GM23338 (cell line): Measurements from ENCODE around the gene QSOX1. TPM values are rescaled to one million over a fixed set of nuclear protein-coding genes. Genes with fewer than 3 reads are reported as not detected.

Source experiments
- ATAC-seq: fragments of 200-7000 bp; cut with Tn5 transposase; 3 replicates; pipeline ENCODE4 v1.9.1; 2020
- DNase-seq: peaks from one replicate; pipeline ENCODE4 v3.0.0-alpha.2; 2015; ENCODE audit warnings: low spot score
- H2AFZ ChIP-seq: fragments of 200-600 bp; sonication (generic); 2 replicates; pipeline ENCODE4 v1.8.0; 2016; ENCODE audit warnings: antibody characterized with exemption, mild to moderate bottlenecking, moderate library complexity
- H3F3A ChIP-seq: fragments of 200-600 bp; sonication (generic); replicated peaks from 2 replicates; pipeline ENCODE4 v1.8.0; 2017; ENCODE audit warnings: antibody characterized with exemption, mixed run types, low read depth
- H3K27ac ChIP-seq: fragments of 200-600 bp; sonication (generic); 2 replicates; pipeline ENCODE4 v1.6.1; 2016; ENCODE audit warnings: low read depth
- H3K27me3 ChIP-seq: fragments of 200-600 bp; sonication (generic); 2 replicates; pipeline ENCODE4 v1.8.0; 2016; ENCODE audit warnings: mild to moderate bottlenecking, mixed run types, moderate library complexity; ENCODE audit not compliant: insufficient read depth
- H3K36me3 ChIP-seq: fragments of 200-600 bp; sonication (generic); 2 replicates; pipeline ENCODE4 v1.8.0; 2016; ENCODE audit warnings: mild to moderate bottlenecking; ENCODE audit not compliant: insufficient read depth
- H3K4me1 ChIP-seq: fragments of 200-600 bp; sonication (generic); 2 replicates; pipeline ENCODE4 v1.8.0; 2016; ENCODE audit warnings: mild to moderate bottlenecking, moderate library complexity; ENCODE audit not compliant: insufficient read depth
- H3K4me2 ChIP-seq: fragments of 200-600 bp; sonication (generic); 2 replicates; pipeline ENCODE4 v1.7.1; 2017; ENCODE audit warnings: mixed run types
- H3K4me3 ChIP-seq: fragments of 200-600 bp; sonication (generic); 2 replicates; pipeline ENCODE4 v1.6.1; 2016; ENCODE audit warnings: mixed run types
- H3K79me2 ChIP-seq: fragments of 200-600 bp; sonication (generic); replicated peaks from 2 replicates; pipeline ENCODE4 v1.8.0; 2017; ENCODE audit warnings: mild to moderate bottlenecking; ENCODE audit not compliant: insufficient read depth
- H3K9me2 ChIP-seq: fragments of 200-600 bp; sonication (generic); 2 replicates; pipeline ENCODE4 v1.8.0; 2017; ENCODE audit not compliant: insufficient read depth
- H4K20me1 ChIP-seq: fragments of 200-600 bp; sonication (generic); replicated peaks from 2 replicates; pipeline ENCODE4 v1.8.0; 2017; ENCODE audit warnings: mild to moderate bottlenecking; ENCODE audit not compliant: insufficient read depth
- H3K27ac Mint-ChIP-seq: 2 replicates; pipeline ENCODE4 v1.8.0; 2020; ENCODE audit warnings: inconsistent platforms, mild to moderate bottlenecking, moderate library complexity, mixed read lengths
- H3K27me3 Mint-ChIP-seq: 3 replicates; pipeline ENCODE4 v1.8.0; 2022; ENCODE audit warnings: low read depth, mild to moderate bottlenecking, moderate library complexity, mixed read lengths, inconsistent platforms; ENCODE audit not compliant: insufficient read depth, poor library complexity
- H3K36me3 Mint-ChIP-seq: 3 replicates; pipeline ENCODE4 v1.8.0; 2021; ENCODE audit warnings: low read depth, mild to moderate bottlenecking, inconsistent platforms, moderate library complexity, mixed read lengths
- H3K4me1 Mint-ChIP-seq: 3 replicates; pipeline ENCODE4 v1.8.0; 2020; ENCODE audit warnings: mild to moderate bottlenecking, inconsistent platforms, mixed read lengths
- H3K4me3 Mint-ChIP-seq: 3 replicates; pipeline ENCODE4 v1.8.0; 2021; ENCODE audit warnings: moderate library complexity, mild to moderate bottlenecking, inconsistent platforms, mixed read lengths
- H3K9me3 Mint-ChIP-seq: 3 replicates; pipeline ENCODE4 v1.8.0; 2020; ENCODE audit warnings: moderate library complexity, mild to moderate bottlenecking, inconsistent platforms, mixed read lengths
- CREB1 ChIP-seq: fragments of 250-450 bp; sonication (Bioruptor Pico); IDR thresholded peaks from 2 replicates; pipeline ENCODE4 v1.5.0; 2020; ENCODE audit warnings: low read depth, mild to moderate bottlenecking, moderate library complexity
- EZH2 ChIP-seq: fragments of 200-600 bp; sonication (generic); IDR thresholded peaks from one replicate; pipeline ENCODE4 v1.8.0; 2017; ENCODE audit warnings: antibody characterized with exemption, mild to moderate bottlenecking, low read depth; ENCODE audit not compliant: unreplicated experiment
- EZH2phosphoT487 ChIP-seq: fragments of 200-600 bp; sonication (generic); IDR thresholded peaks from one replicate; pipeline ENCODE4 v1.8.1; 2018; ENCODE audit warnings: antibody characterized with exemption; ENCODE audit not compliant: unreplicated experiment
- JUNB ChIP-seq: IDR thresholded peaks from one replicate; pipeline ENCODE4 v1.6.1; 2016; ENCODE audit warnings: antibody characterized with exemption; ENCODE audit not compliant: unreplicated experiment
- NANOG ChIP-seq: IDR thresholded peaks from 2 replicates; pipeline ENCODE4 v1.6.1; 2016; ENCODE audit warnings: antibody characterized with exemption, borderline replicate concordance
- POLR2AphosphoS5 ChIP-seq: IDR thresholded peaks from 2 replicates; pipeline ENCODE4 v1.6.1; 2016; ENCODE audit warnings: antibody characterized with exemption, low read depth
- STAT1 ChIP-seq: IDR thresholded peaks from one replicate; pipeline ENCODE4 v1.6.1; 2016; ENCODE audit warnings: antibody characterized with exemption; ENCODE audit not compliant: unreplicated experiment
- ZNF114 ChIP-seq: fragments of 250-450 bp; sonication (Bioruptor Pico); IDR thresholded peaks from 2 replicates; pipeline ENCODE4 v1.5.0; 2020; ENCODE audit warnings: mild to moderate bottlenecking, moderate library complexity
- ZNF331 ChIP-seq: fragments of 250-450 bp; sonication (Bioruptor Pico); IDR thresholded peaks from 2 replicates; pipeline ENCODE4 v1.5.0; 2020; ENCODE audit warnings: low read depth, mild to moderate bottlenecking, moderate library complexity
- polyA plus RNA-seq: library from polyadenylated mRNA; unstranded; fragments of >200 nt; fragmentation: Nextera tagmentation; extraction: Ambion mirVana; gene quantifications from 2 replicates; pipeline ENCODE4 v1.2.1, GENCODE V29; 2016
- total RNA-seq: library from RNA; depleted of rRNA; stranded (reverse); fragments of >200 nt; shearing (Covaris generic); gene quantifications from 2 replicates; pipeline ENCODE4 v1.2.3, GENCODE V29; 2014
- TF ChIP-seq, protein P1 (sequence below): IDR thresholded peaks from 2 replicates; pipeline ENCODE4 v1.6.1; 2016; ENCODE audit warnings: antibody characterized with exemption
- TF ChIP-seq, protein P2 (sequence below), 2 experiments: fragments of 200-600 bp in 1 of 2; sonication (generic) in 1 of 2; conservative IDR thresholded peaks; 2 replicates each; pipeline versions ENCODE4 v1.5.1 to v1.6.1; 2016 to 2017; ENCODE audit warnings: antibody characterized with exemption in 2 of 2, low read depth in 2 of 2, mild to moderate bottlenecking in 2 of 2, moderate library complexity in 1 of 2
- TF ChIP-seq, protein P3 (sequence below): fragments of 250-450 bp; sonication (Bioruptor Pico); IDR thresholded peaks from 2 replicates; pipeline ENCODE4 v1.5.0; 2020; ENCODE audit warnings: mild to moderate bottlenecking, moderate library complexity
- TF ChIP-seq, protein P4 (sequence below): IDR thresholded peaks from one replicate; pipeline ENCODE4 v1.6.1; 2018; ENCODE audit warnings: antibody characterized with exemption; ENCODE audit not compliant: unreplicated experiment

QSOX1 gene
- total and polyA plus RNA-seq, 2 experiments from 2014 or later: 47.8 to 119 TPM

DNA sequence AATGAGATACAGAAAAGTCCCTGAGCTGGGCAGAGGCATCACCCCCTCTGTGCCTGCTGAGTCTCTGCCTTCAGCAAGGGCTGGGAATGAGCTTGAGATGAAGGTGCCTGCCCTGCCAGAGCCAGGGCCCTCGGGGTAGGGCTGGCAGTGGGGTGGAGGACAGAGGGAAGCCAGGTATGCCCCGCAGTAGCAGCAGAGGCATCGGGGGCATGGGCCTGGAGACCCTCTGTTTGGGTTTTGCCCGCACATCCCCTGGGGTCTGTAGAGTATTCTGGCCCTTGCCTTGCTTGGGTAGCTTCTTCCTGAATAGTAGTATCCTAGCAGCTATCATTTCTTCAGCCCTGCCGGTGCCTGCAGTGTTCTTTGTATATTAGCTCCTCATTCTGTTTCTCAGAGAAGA lies 33.0 kb downstream of the QSOX1 start:
- peaks cover 8% of the 10 kb centered on the region for H3K27me3 Mint-ChIP-seq
- no peaks in the 10 kb centered on the region for H3K9me2 ChIP-seq
- ATAC-seq: no peak
- no peaks in the 10 kb centered on the region for H3K79me2 ChIP-seq
- H3K4me2 ChIP-seq: no peak overlapping the region
- peaks cover 11% of the 10 kb centered on the region; the same call in 2 of the 3 replicates for H3K36me3 Mint-ChIP-seq
- no peaks in the 10 kb centered on the region for H3K4me1 ChIP-seq
- H3K27ac ChIP-seq: no peak overlapping the region
- no peak for TF ChIP-seq ZNF114
- TF ChIP-seq STAT1: no peak
- TF ChIP-seq, protein P1, sequence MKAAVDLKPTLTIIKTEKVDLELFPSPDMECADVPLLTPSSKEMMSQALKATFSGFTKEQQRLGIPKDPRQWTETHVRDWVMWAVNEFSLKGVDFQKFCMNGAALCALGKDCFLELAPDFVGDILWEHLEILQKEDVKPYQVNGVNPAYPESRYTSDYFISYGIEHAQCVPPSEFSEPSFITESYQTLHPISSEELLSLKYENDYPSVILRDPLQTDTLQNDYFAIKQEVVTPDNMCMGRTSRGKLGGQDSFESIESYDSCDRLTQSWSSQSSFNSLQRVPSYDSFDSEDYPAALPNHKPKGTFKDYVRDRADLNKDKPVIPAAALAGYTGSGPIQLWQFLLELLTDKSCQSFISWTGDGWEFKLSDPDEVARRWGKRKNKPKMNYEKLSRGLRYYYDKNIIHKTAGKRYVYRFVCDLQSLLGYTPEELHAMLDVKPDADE: no peak
- TF ChIP-seq, protein P2, sequence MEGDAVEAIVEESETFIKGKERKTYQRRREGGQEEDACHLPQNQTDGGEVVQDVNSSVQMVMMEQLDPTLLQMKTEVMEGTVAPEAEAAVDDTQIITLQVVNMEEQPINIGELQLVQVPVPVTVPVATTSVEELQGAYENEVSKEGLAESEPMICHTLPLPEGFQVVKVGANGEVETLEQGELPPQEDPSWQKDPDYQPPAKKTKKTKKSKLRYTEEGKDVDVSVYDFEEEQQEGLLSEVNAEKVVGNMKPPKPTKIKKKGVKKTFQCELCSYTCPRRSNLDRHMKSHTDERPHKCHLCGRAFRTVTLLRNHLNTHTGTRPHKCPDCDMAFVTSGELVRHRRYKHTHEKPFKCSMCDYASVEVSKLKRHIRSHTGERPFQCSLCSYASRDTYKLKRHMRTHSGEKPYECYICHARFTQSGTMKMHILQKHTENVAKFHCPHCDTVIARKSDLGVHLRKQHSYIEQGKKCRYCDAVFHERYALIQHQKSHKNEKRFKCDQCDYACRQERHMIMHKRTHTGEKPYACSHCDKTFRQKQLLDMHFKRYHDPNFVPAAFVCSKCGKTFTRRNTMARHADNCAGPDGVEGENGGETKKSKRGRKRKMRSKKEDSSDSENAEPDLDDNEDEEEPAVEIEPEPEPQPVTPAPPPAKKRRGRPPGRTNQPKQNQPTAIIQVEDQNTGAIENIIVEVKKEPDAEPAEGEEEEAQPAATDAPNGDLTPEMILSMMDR (conservative IDR thresholded peaks at IDR 0.05; ENCODE audit: low read depth in 2 of 2): no peak
- TF ChIP-seq, protein P3, sequence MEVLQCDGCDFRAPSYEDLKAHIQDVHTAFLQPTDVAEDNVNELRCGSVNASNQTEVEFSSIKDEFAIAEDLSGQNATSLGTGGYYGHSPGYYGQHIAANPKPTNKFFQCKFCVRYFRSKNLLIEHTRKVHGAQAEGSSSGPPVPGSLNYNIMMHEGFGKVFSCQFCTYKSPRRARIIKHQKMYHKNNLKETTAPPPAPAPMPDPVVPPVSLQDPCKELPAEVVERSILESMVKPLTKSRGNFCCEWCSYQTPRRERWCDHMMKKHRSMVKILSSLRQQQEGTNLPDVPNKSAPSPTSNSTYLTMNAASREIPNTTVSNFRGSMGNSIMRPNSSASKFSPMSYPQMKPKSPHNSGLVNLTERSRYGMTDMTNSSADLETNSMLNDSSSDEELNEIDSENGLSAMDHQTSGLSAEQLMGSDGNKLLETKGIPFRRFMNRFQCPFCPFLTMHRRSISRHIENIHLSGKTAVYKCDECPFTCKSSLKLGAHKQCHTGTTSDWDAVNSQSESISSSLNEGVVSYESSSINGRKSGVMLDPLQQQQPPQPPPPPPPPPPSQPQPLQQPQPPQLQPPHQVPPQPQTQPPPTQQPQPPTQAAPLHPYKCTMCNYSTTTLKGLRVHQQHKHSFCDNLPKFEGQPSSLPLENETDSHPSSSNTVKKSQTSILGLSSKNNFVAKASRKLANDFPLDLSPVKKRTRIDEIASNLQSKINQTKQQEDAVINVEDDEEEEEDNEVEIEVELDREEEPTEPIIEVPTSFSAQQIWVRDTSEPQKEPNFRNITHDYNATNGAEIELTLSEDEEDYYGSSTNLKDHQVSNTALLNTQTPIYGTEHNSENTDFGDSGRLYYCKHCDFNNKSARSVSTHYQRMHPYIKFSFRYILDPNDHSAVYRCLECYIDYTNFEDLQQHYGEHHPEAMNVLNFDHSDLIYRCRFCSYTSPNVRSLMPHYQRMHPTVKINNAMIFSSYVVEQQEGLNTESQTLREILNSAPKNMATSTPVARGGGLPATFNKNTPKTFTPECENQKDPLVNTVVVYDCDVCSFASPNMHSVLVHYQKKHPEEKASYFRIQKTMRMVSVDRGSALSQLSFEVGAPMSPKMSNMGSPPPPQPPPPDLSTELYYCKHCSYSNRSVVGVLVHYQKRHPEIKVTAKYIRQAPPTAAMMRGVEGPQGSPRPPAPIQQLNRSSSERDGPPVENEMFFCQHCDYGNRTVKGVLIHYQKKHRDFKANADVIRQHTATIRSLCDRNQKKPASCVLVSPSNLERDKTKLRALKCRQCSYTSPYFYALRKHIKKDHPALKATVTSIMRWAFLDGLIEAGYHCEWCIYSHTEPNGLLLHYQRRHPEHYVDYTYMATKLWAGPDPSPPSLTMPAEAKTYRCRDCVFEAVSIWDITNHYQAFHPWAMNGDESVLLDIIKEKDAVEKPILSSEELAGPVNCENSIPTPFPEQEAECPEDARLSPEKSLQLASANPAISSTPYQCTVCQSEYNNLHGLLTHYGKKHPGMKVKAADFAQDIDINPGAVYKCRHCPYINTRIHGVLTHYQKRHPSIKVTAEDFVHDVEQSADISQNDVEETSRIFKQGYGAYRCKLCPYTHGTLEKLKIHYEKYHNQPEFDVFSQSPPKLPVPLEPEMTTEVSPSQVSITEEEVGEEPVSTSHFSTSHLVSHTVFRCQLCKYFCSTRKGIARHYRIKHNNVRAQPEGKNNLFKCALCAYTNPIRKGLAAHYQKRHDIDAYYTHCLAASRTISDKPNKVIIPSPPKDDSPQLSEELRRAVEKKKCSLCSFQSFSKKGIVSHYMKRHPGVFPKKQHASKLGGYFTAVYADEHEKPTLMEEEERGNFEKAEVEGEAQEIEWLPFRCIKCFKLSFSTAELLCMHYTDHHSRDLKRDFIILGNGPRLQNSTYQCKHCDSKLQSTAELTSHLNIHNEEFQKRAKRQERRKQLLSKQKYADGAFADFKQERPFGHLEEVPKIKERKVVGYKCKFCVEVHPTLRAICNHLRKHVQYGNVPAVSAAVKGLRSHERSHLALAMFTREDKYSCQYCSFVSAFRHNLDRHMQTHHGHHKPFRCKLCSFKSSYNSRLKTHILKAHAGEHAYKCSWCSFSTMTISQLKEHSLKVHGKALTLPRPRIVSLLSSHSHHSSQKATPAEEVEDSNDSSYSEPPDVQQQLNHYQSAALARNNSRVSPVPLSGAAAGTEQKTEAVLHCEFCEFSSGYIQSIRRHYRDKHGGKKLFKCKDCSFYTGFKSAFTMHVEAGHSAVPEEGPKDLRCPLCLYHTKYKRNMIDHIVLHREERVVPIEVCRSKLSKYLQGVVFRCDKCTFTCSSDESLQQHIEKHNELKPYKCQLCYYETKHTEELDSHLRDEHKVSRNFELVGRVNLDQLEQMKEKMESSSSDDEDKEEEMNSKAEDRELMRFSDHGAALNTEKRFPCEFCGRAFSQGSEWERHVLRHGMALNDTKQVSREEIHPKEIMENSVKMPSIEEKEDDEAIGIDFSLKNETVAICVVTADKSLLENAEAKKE (CRISPR knock-in tag): no peak
- TF ChIP-seq, protein P4, sequence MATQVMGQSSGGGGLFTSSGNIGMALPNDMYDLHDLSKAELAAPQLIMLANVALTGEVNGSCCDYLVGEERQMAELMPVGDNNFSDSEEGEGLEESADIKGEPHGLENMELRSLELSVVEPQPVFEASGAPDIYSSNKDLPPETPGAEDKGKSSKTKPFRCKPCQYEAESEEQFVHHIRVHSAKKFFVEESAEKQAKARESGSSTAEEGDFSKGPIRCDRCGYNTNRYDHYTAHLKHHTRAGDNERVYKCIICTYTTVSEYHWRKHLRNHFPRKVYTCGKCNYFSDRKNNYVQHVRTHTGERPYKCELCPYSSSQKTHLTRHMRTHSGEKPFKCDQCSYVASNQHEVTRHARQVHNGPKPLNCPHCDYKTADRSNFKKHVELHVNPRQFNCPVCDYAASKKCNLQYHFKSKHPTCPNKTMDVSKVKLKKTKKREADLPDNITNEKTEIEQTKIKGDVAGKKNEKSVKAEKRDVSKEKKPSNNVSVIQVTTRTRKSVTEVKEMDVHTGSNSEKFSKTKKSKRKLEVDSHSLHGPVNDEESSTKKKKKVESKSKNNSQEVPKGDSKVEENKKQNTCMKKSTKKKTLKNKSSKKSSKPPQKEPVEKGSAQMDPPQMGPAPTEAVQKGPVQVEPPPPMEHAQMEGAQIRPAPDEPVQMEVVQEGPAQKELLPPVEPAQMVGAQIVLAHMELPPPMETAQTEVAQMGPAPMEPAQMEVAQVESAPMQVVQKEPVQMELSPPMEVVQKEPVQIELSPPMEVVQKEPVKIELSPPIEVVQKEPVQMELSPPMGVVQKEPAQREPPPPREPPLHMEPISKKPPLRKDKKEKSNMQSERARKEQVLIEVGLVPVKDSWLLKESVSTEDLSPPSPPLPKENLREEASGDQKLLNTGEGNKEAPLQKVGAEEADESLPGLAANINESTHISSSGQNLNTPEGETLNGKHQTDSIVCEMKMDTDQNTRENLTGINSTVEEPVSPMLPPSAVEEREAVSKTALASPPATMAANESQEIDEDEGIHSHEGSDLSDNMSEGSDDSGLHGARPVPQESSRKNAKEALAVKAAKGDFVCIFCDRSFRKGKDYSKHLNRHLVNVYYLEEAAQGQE: no peak
- TF ChIP-seq POLR2AphosphoS5: no peak
- no peak for TF ChIP-seq ZNF331 (CRISPR knock-in tag)
- TF ChIP-seq JUNB: no peak
- no peak for TF ChIP-seq NANOG
- no peak for TF ChIP-seq CREB1 (CRISPR knock-in tag)
- TF ChIP-seq EZH2: no peak
- TF ChIP-seq EZH2phosphoT487: no peak
- H3K27me3 ChIP-seq: no peaks in the 10 kb centered on the region
- H3K9me3 Mint-ChIP-seq: no peaks in the 10 kb centered on the region
- H4K20me1 ChIP-seq: no peaks in the 10 kb centered on the region; the same call in 1 of the 2 replicates
- H3K4me3 Mint-ChIP-seq: no peak overlapping the region
- H3K36me3 ChIP-seq: no peaks in the 10 kb centered on the region
- no peak overlapping the region for H3K4me3 ChIP-seq
- H3K4me1 Mint-ChIP-seq: no peaks in the 10 kb centered on the region; the same call in 1 of the 3 replicates
- H3K27ac Mint-ChIP-seq: no peak overlapping the region
- no peak overlapping the region for H2AFZ ChIP-seq
- no peak for DNase-seq
- 0 out of 2 replicates have a peak, but pooled peaks cover 2% of the 10 kb centered on the region for H3F3A ChIP-seq
